Activated CD4-positive, alpha-beta T cell treated with anti-CD3 and anti-CD28 coated beads, Interleukin-2, amount 50 U/mL, for 48 hours (primary cell): Measurements from ENCODE around the gene KCNAB1.

Experiments used
- DNase-seq, 2 experiments: peaks; one replicate each; pipeline ENCODE4 v3.0.0-alpha.2; 2020

The KCNAB1 gene

DNA sequence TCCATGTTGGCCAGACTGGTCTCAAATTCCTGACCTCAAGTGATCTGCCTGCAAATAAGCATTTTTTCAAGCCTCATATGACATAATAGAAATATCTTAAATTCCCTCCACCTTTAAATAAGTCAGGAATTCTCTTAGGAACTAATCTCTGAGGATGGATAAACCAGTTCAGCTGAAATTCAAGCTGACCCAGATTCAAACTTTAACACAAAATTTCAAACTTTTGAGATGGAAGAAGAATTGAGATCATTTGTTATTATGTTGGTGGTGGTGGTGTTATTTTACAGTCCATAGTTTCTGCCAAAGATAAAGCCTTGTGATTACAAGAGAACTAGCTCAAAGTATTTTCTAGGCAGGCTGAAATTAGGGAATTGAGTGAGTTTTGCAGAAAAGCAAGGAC, 349.1 kb downstream of the KCNAB1 start:
- DNase-seq = no peak

DNA sequence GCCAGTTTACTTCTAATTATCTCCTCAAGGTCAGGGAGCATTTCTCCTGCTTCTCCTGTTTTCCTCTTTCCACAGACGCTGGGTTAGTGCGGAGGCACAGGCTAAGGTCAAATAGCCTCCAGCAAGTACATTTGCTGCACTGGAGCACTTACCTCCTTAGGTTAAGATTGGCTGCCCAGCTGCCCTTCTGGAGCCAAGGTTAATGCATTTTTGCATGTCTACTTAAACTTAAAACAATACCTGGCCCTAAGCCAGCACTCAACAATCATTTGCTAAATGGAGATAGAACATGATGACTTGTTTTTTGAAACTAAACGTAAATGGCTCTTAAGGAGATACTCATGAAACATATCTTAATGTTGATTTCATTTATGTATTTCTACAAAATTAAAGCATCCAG, 351.1 kb downstream of the KCNAB1 start:
- no peak for DNase-seq

DNA sequence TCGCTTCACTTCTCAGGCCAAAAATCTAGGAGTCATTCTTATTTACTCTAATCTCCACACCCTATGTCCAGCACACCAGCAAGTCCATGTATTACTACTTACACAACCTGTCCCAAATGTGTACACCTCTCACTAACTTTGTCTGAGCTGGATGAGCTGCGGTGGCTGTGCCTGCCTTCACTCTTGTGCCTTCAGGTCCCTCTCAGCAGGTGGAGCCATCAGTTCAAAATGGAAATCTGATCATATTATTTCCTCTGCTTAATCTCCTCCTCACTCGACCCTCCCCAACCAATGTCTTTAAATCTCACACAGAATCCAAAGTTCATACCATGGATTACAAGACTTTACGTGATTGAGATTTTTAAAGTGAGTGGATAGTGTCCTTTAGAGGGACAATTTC, 351.8 kb downstream of the KCNAB1 start:
- DNase-seq = no peak

DNA sequence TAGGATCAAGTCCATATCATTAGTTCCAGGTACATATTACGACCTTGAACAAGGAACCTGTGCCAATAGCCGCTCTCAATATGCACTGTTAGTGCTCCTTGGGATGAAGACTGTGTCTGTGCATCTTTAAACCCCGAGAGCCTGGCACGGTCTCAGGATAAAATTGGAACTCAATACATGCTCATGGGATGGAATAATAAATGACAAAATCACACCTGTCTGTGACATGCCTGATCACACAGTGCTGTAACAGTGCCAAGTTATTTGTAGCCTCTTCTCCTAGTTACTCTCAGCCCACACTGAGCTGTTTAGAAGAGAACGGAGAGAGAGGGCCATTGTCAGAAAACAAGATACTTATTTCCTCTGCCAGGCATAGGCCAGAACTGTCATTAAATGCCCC, 352.3 kb downstream of the KCNAB1 start:
- DNase-seq = no peak

DNA sequence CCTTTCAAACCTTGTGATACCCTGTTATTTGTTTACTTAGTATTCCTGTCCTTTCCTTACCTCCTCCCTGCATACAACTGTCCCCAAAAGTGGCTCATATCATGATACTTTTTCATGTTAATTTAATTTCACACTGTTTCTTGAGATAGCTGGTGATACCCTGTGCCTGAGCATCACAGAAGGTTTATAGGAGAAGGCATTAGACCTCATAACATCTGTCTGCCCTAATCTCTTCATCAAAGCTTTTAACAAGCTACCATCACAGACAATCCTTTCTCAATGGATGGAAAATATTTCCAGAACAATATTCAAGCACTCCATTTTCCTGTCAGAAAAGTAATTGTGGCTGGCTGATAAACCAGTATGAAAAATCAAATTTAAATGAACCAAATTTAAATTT, 353.0 kb downstream of the KCNAB1 start:
- no peak for DNase-seq

DNA sequence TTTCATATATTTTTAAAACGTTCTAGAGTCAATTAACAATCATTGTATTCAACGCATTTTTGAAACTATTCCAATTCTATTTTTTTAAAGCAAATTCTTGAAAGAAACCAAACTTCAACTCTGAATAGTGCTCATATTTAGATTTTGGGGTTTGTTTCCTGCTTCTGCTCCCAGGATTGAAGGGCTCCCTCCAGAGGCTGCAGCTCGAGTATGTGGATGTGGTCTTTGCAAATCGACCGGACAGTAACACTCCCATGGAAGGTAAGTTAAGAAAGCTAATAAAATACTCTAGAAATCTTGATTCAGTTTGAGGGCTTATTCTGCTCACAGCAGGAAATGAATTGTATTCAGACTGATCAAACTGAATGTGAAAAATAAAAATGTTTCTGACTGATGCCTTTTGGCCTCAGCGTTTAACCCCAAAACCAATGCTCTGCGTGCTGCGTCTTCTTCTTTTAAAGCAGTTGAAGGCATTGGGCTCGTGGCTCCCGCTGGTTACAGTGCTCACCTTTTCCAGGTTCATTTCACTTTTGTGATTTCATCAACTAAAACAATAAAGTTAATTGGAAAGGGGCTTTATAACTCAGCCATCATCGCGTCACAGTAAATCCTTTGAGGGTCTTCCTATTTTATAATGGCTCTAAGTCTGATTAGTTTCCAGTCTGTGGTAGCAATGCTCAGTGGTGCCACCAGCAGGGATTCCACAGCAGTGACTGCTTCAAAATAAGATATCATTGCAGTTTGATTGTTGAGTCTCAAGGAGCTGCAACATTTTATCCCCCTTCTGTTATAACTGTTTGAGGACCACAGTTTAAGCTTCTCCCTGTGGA, 354.4 kb downstream of the KCNAB1 start:
- DNase-seq = no peak

DNA sequence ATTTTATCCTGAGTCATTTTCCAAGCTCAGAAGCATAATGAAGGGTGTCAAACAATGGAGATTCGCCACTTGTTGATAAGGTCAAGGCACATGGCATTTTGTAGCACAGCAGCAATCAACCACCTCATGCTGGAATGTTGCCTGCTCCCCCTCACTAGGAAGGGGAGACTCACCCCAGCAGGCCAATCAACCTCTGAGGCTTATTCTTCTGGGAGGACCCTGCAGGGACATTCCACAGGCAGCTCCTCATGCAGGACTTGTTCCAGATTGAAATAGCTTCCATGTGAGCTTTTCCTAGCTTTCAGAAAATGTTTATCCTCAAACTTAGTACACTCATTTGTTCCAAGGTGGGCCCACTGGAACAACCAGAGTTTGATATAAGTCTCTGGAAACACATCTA, 356.9 kb downstream of the KCNAB1 start:
- no peak for DNase-seq

DNA sequence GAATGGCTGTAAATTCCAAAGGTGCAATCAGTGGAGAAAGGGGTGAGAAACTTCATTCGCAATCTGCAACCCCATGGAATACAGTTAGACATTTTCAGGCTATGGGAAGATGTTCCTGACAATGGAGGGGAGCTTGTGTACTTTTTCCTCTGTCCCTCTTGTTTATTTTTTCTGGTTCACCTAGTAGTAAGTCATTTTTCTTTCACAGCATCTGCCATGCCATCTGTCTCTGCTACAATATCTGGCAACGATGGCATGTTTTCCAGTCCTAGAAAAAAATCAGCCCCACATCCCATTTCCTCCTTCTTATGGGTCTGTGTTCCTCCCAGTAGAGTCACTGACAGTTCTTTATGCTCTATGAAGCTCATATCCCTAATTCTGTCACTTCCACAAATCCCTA, 358.5 kb downstream of the KCNAB1 start:
- DNase-seq = no peak

DNA sequence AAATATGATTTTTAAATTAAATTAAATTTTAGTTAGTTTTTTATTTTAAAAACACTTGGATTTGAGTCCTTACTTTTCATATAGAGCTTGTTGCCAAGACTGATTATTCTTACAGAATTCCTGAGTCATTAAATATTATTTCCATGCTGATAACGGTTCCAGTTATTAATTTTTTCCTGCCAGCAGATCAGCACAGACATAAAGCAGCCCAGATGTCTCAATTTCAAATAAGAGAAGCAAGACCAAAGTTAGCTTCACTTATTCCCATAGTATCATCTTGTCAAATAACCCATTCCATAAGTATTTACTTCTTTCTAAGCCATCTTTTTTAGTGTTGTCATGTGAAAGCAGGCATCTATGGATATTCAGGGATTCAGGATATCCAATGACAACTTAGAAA, 359.2 kb downstream of the KCNAB1 start:
- no peak for DNase-seq

DNA sequence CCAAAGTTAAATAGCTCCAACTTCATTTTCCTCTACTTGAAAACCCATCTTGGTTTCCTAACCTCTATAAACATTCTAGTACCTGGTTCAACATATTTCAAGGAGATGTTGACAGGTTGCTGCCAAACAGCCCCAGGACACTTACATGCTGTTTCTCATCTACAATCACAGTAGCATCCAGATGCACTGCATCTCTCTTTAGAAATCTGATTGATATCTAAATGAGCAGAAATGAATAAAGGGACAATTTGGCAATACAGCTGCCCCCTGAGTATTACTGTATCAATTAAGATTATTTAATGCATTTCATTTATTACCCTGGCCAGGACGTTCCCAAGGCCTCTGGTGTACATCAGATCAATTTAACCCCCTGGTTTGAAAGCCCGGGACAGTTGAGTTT, 360.6 kb downstream of the KCNAB1 start:
- no peak for DNase-seq

DNA sequence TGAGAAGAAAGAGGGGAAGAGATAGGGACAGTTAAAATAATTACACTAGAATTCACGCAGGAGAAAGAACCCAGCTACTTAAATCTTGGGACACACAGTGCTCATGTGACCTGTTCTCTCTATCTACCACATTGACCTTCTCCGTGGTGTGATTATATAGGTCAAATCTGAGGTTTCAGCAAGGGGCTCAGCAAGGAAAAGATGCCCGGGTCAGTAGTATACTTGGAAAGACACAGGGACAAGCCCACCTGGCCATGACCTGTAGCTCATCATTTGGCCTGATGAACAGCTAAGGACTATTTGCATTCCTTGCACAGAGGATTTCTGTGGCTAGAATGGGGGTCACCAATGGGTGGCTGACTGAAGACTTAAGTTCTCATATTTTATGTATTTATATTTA, 362.6 kb downstream of the KCNAB1 start:
- DNase-seq = no peak

DNA sequence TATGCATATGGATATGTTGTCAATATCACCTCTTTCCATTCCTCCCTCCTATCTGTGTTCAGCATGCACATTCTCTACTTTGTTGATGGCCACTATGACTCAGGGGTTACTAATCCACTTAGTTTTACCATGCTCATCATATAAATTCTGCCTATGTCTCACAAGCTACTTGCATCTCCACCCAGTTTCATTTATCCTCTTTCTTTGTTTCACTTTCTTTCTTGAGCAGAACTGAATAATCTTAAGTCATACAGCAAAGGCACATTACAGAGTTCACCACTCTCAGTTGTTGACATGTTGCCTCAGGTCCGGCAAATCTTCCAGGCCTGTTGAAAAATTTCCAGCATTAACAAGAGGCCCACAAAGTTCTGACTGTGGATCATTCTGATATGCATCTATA, 363.0 kb downstream of the KCNAB1 start:
- DNase-seq = peak in 1 of 2 experiments; percentile 5

DNA sequence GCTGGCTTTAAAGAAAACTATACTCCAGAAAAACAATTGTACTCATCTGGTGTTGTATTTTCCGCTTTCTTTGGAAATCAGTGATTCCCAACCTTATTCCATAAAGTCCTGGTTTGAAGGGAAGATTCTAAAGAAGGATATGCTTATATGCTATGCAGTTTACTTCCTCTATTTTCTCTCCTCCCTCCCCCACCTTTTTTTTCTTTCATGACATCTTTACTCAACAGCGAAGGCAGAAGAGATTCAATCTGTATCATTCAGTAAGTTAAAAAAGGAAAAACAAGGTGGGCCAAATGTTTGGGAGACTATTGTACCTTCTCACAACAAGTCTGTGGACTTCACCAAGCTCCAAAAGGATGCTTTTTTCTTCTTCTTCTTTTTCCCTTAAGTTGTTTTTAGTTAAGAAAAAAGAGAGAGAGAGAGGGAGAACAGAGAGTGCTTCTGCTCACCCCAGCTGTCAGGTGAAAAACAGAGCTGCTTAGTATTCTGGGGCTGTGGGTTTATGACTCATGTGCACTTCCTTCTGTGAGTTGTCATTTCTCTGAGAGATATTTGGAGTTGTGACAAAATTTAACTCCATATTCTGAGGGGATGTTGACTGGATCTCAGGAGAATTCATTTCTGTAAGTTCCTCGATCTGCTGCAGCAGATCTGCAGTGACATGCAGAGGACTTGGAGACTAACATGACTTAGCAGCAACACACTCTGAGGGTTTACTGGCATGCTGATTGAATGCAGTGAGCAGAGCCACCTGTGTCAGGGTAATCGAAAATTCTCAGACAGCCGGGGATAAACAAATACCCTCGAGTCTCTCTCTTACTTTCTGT, 363.8 kb downstream of the KCNAB1 start:
- DNase-seq = peak; percentile 17 to 34

DNA sequence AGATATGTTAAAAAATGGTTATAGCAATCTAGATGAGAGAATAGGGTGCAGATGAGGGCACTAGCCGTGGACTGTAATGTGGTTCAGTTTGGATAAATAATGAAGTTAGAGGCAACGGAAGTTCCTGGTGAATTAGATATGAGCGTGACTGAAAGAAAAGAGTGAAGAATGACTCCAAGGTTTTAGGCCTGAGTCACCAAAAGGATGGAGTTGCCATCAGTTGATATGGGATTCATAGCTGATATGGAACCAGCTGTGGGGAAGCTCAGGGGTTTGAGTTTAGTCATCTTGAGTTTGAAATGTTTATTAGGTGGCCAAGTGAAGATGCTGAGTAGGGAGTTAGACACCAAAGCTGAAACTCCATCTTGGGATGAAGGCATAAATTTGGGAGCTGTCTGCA, 368.4 kb downstream of the KCNAB1 start:
- no peak for DNase-seq

DNA sequence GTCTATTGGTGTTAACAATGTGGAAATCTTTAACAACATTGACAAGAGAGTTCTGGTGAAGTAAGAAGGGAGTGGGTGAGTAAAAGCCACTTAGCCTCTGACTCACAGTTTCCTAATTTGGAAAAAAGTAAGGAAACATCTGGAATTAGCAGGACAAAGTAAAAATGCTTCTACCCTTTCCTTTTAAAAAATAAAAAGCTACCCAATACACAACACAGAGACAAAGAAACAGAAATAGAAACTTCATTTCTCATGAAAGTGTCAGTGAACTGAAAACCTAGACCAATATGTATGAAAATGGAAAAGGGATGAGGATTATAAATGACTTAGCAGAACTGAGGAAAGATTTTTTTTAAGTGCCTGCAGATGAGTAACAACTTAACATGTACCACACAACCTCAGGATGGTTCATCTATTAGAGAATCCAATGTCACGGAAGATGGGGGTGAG, 369.1 kb downstream of the KCNAB1 start:
- no peak for DNase-seq

DNA sequence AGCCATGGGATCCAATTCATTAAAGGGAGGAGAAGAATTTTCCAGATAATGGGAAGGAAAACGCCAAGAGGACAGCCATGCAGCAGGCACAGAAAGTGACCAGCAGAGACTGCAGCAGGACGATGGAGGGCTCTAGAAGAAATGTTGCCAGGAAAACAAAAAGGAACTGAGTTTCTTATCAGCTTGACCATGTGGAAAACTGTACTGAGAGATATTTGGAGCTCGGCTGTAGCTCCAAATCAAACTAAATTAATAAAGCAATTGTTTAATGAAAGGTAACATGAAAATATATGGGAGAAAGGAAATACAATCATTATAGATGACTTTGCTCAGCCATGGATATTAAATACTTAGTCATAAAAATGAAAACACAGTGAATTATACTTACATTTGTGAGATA, 370.8 kb downstream of the KCNAB1 start:
- no peak for DNase-seq

DNA sequence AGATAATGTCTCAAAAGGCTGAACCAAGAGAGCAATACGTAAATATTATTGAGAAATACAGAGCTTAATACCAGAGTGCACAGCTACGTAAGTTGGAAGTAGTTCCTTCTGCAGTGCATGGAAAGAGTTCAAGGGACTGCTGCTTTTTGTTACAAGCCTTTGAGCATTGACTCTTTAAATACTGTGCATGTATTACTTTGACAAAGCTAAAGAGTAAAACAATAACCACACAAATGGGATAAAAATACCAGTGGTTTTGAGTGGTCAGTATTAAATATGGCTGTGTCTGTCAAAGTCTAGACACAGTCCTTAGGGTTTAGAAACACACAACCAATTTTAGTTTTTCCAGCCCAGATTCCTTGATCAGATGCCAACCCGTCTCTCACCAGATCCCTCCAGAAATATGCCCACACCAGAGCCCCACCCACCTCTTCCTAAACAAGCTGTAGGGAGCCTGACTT, 372.5 kb downstream of the KCNAB1 start:
- DNase-seq = no peak

DNA sequence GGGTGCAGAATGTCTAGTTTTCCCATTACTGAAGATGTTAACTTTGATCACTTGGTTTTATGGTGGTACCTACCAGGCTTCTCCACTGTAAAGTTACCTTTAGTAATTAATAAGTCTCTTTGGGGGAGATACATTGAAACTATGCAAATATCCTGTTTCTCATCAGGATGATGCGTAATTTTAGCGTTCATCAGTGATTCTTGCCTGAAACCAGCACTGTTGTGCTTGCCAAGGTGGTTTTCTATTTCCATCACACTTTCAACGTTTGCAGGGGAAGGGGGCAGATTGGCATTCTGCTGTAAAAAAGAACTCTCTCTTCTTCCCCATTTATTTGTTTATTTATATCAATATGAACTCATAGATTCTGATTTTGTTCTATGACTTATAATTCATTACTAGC, 373.5 kb downstream of the KCNAB1 start:
- no peak for DNase-seq

DNA sequence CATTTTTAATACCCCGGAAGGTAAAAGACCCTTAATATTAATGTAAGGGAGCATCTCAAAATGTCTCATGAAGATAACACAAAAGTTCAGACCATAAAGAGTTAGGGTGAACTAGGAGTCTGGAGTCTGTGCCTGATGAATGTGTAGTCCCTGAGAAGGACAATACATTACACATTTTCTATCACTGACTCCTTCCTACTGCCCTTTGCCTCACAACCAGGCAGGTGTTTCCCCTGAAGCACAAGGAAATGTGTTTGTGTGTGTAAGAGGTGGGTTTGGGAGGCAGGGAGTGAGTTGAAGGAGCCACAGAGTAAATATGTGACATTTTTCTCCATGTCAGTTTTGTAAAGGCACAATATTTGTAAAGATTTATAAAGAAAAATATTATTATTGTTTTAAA, 375.4 kb downstream of the KCNAB1 start:
- DNase-seq = no peak

DNA sequence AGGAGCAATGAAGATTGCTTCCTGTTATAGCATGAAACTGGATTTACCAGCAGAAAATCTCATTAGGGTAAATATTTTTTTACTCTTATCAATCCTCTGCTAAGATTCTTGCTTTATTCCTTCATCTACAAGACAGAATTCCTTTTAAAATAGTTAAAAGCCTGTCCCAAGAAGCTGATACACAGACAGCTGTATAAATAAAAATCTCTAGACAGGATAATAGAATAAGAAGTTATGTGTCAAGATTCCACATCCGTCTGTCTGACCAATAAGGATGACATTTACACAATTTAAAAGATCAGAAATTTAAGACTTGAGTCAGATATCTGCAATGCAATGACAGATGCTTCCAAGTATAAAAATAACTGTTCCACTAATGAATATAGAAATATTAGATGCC, 376.9 kb downstream of the KCNAB1 start:
- DNase-seq = no peak

DNA sequence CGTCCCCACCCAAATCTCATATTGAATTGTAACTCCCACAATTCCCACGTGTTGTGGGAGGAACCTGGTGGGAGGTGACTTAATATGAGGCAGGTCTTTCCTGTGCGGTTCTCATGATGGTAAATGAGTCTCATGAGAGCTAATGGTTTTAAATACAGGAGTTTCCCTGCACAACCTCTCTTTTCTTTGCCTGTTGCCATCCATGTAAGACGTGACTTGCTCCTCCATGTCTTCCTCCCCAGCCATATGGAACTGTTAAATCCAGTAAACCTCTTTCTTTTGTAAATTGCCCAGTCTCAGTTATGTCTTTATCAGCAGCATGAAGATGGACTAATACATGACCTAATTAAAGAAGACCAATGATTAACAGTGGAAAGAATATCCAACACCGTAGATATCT, 377.9 kb downstream of the KCNAB1 start:
- no peak for DNase-seq

DNA sequence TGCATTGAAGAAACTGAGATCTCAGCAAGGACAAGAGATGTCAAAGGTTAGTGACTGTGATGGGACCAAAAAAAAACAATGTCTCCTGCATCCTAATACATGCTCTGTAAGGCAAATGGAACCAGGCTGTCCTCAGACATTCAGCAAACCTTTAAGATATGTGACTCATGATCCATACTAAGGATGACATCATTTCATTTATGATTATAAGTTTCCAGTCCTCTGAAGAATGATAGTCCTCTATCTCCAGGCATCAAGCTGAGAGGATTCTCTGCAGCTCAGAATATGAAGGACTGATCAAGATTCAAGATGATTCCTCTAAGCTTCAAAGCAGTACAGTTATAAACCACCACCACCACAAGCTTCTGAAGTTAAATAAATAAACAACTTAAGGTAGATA, 386.9 kb downstream of the KCNAB1 start:
- DNase-seq = no peak

DNA sequence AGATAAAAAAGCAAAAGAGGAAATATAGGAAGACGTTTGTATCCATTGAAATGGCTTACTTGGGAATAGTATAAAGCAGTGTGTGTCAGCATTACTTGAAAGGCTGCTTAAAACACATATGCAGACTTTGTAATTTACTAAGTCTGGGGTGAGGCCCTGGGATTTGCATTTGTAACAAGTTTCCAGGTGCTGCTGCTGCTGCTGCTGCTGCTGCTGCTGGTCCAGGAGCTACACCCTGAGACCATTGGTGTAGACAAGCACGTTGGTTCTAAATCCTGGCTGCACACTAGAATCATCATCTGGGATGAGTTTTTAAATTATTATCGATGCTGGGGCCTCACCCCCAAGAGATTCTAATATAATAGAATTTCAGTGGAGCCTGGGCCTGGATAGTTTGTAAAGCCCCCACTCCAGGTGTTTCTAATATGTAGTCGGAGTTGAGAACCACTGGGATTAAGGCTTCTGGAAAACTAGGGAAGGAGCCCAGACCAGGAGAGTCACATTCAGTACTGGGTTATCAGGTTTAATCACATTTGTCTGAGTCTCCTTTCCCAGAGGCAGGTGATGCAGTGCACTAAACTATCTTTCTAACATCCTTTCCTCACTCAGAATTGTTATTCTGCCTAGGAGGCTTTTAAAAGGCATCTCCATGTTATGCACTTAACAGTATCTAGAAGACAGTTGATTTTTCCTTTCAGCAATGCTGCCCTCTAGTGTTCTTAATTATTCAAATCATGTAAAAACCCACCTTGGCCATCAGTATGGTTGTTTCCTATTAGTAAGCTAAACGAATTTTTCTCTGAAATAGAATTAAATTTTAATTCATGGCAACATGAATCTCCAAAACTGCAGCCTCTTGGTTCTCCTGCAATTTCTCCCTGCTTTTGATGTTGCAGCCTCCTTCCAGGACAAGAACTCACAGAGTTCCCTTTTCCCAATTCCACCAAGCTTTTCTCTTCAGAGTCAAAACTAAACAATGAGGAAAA, 389.1 kb downstream of the KCNAB1 start:
- no peak for DNase-seq
